K562 (cell line): ENCODE measurements around the gene GIMAP7. TPM values are rescaled to one million over a fixed set of nuclear protein-coding genes. Genes with fewer than 3 reads are reported as not detected.
"Not testable (repeated sequence)": the region's sequence is repeated elsewhere in the genome, so short reads cannot be mapped to it uniquely, and the experiment has no call there.

Experiments
- ATAC-seq: fragments of 200-7000 bp; cut with Tn5 transposase; 3 replicates; pipeline ENCODE4 v1.9.1; 2020; ENCODE audit warnings: moderate library complexity
- BruUV-seq: library from RNA; stranded (reverse); fragments of 400-500 nt; replicated peaks from 2 replicates; lab custom pipeline; 2021; lab: Mats Ljungman, UMichigan
- CTCF ChIA-PET: fragments of 300-600 bp; formaldehyde crosslinking; extraction: SDS; loops from one replicate; lab custom pipeline; 2021; ENCODE audit warnings: low intra/inter-chr PET ratio; lab: Yijun Ruan, JAX
- POLR2A ChIA-PET: fragments of 300-600, 350-650 bp; sonication (Branson Sonifier 250); formaldehyde crosslinking; extraction: SDS; loops from one replicate; lab custom pipeline; 2021; ENCODE audit warnings: antibody characterized with exemption, inconsistent platforms; lab: Yijun Ruan, JAX
- DNase-seq, 4 experiments: peaks; one replicate each; pipeline versions ENCODE4 v3.0.0 to v3.0.0-alpha.2; 2011 to 2018; ENCODE audit warnings: low spot score in 3 of 4, mixed read lengths in 3 of 4; ENCODE audit errors: extremely low read depth in 1 of 4
- FAIRE-seq: peaks from 2 replicates; lab custom pipeline; 2011; peaks lifted over from hg19 to GRCh38; lab: Jason Lieb, UNC
- H2AFZ ChIP-seq: 2 replicates; pipeline ENCODE4 v1.6.0; 2011; ENCODE audit warnings: low read depth, low read length, control low read depth, inconsistent platforms
- H3K27ac ChIP-seq: fragments of 200-600 bp; 3 replicates; pipeline ENCODE4 v1.8.0; 2011; ENCODE audit warnings: low read depth, mild to moderate bottlenecking, control low read depth, inconsistent platforms, low read length, moderate library complexity, mixed read lengths; ENCODE audit errors: extremely low read depth
- H3K27me3 ChIP-seq, 2 experiments: fragments of 300-600 bp in 1 of 2; 2 replicates in 1 of 2; 3 replicates in 1 of 2; pipeline versions ENCODE4 v1.6.0 to v1.8.0; 2011; ENCODE audit warnings: inconsistent platforms in 2 of 2, low read length in 2 of 2, mild to moderate bottlenecking in 1 of 2, mixed read lengths in 1 of 2, moderate library complexity in 1 of 2; ENCODE audit not compliant: control insufficient read depth in 2 of 2, insufficient read depth in 2 of 2
- H3K36me3 ChIP-seq: fragments of 300-600 bp; 3 replicates; pipeline ENCODE4 v1.8.0; 2011; ENCODE audit warnings: mild to moderate bottlenecking, low read length, inconsistent platforms; ENCODE audit not compliant: control insufficient read depth, insufficient read depth
- H3K4me1 ChIP-seq, 2 experiments: fragments of 200-600 bp in 1 of 2; replicated peaks in 1 of 2; 2 replicates in 1 of 2; 3 replicates in 1 of 2; pipeline versions ENCODE4 v1.5.1 to v1.8.0; 2011; ENCODE audit warnings: inconsistent platforms in 2 of 2, low read length in 2 of 2, mild to moderate bottlenecking in 1 of 2, mixed read lengths in 1 of 2, moderate library complexity in 1 of 2; ENCODE audit not compliant: control insufficient read depth in 2 of 2, insufficient read depth in 2 of 2
- H3K4me2 ChIP-seq: 2 replicates; pipeline ENCODE4 v1.6.1; 2011; ENCODE audit warnings: low read length, control low read depth, inconsistent platforms, mixed read lengths; ENCODE audit not compliant: insufficient read depth
- H3K4me3 ChIP-seq: fragments of 200-600 bp; sonication (generic), shearing (Covaris generic); 2 replicates; pipeline ENCODE4 v1.5.1; 2016; ENCODE audit warnings: control low read depth, inconsistent platforms
- H3K79me2 ChIP-seq: fragments of 200-600 bp; 3 replicates; pipeline ENCODE4 v1.8.0; 2011; ENCODE audit warnings: low read length, inconsistent platforms; ENCODE audit not compliant: control insufficient read depth, insufficient read depth
- H3K9ac ChIP-seq, 2 experiments: 2 replicates each; pipeline versions ENCODE4 v1.6.0 to v1.6.1; 2011; ENCODE audit warnings: low read depth in 2 of 2, low read length in 2 of 2, control low read depth in 1 of 2, inconsistent platforms in 1 of 2, mild to moderate bottlenecking in 1 of 2, mixed read lengths in 1 of 2; ENCODE audit not compliant: insufficient read depth in 1 of 2
- H3K9me1 ChIP-seq: one replicate; pipeline ENCODE4 v1.6.0; 2011; ENCODE audit warnings: inconsistent platforms, mild to moderate bottlenecking, low read length, moderate library complexity; ENCODE audit not compliant: control insufficient read depth, insufficient read depth
- H3K9me3 ChIP-seq: replicated peaks from 2 replicates; pipeline ENCODE4 v1.5.1; 2011; ENCODE audit warnings: low read depth, low read length, inconsistent platforms; ENCODE audit not compliant: control insufficient read depth, insufficient read depth
- H4K20me1 ChIP-seq: replicated peaks from 2 replicates; pipeline ENCODE4 v1.6.1; 2011; ENCODE audit warnings: low read length, inconsistent platforms, mixed read lengths; ENCODE audit not compliant: control insufficient read depth, insufficient read depth
- C11orf30 ChIP-seq: fragments of 450-650 bp; IDR thresholded peaks from 2 replicates; pipeline ENCODE4 v1.6.1; 2016; ENCODE audit warnings: low read depth, mild to moderate bottlenecking
- MAFF ChIP-seq: IDR thresholded peaks from 2 replicates; pipeline ENCODE4 v1.6.1; 2012; ENCODE audit warnings: low read length, improper control_type of control experiment
- MAFG ChIP-seq: fragments of 450-650 bp; conservative IDR thresholded peaks from 2 replicates; pipeline ENCODE4 v1.6.1; 2016; ENCODE audit warnings: missing genetic modification characterization, missing compliant biosample characterization
- MAFK ChIP-seq: IDR thresholded peaks from 2 replicates; pipeline ENCODE4 v1.6.1; 2011; ENCODE audit warnings: low read length, improper control_type of control experiment
- ZNF316 ChIP-seq: fragments of 450-650 bp; IDR thresholded peaks from 2 replicates; pipeline ENCODE4 v1.6.1; 2016
- whole genome bisulfite sequencing: fragments of 100-300 bp; shearing (Covaris generic); methylation state at CpG from one replicate; pipeline ENCODE4 v1.1.6; 2016; ENCODE audit warnings: low coverage, mixed read lengths; ENCODE audit not compliant: insufficient coverage; ENCODE audit errors: missing lambda C conversion rate; 5-methylcytosine and 5-hydroxymethylcytosine counted together
- in situ Hi-C: fragments of 300-500 bp; cut with MboI; formaldehyde crosslinking; loops from 4 replicates; pipeline ENCODE4 v1.15.0; 2018; ENCODE audit warnings: inconsistent platforms, mixed read lengths
- intact Hi-C: fragments of 100-400 bp; cut with micrococcal nuclease; formaldehyde crosslinking; loops from 2 replicates; pipeline ENCODE4 v1.14.2; 2022
- polyA plus RNA-seq, 8 experiments: library from polyadenylated mRNA; depleted of rRNA in 4 of 8; stranded (reverse) in 5 of 8; unstranded in 3 of 8; fragments of >200 nt; fragmentation: Nextera tagmentation in 2 of 8; fragmentation: Illumina TruSeq in 1 of 8; extraction: Ambion mirVana in 2 of 8; extraction: Trizol in 1 of 8; gene quantifications; 2 replicates each; pipeline versions ENCODE4 v1.2.1 to v1.2.3, GENCODE V29; 2011 to 2014; ENCODE audit warnings: inconsistent platforms in 1 of 8, missing spikeins in 1 of 8
- total RNA-seq, 7 experiments: library from RNA; depleted of rRNA in 6 of 7; stranded (reverse); fragments of >200 nt in 6 of 7; fragmentation: Illumina TruSeq in 2 of 7; extraction: Trizol in 2 of 7; gene quantifications; 2 replicates each; pipeline versions ENCODE4 v1.2.1 to v1.2.3, GENCODE V29; 2011 to 2021; ENCODE audit warnings: low replicate concordance in 1 of 7
- TF ChIP-seq, protein P1 (sequence below): fragments of 450-650 bp; conservative IDR thresholded peaks from 2 replicates; pipeline ENCODE4 v1.6.1; 2016; ENCODE audit warnings: missing genetic modification characterization, low read depth, mild to moderate bottlenecking, control low read depth, missing compliant biosample characterization

Gene GIMAP7
- total and polyA plus RNA-seq, 9 of the 15 experiments (the other 6 are each of a cell fraction or from before 2014, with no cell fraction given) = 0.42 TPM; not detected in 8

DNA sequence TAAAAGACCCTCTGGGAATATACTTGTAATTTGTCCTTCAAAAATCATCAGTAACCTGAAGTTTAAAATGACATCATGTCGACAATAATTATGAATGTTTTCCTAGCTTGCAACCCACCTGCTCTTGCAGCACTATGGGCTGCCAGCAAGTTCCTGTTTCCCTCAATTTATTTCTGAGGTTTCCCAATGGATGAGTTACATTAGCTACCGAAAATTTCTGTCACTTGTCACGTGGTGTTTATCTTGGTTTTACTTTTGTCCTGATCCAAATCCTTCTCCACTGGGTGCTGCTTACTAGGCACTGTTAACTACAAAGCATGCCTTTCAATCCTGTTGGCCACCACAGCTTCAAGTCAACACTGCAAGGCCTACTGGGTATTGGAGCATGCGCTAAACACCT, 32.8 kb upstream of the GIMAP7 start (continued):
- TF ChIP-seq, protein P1, sequence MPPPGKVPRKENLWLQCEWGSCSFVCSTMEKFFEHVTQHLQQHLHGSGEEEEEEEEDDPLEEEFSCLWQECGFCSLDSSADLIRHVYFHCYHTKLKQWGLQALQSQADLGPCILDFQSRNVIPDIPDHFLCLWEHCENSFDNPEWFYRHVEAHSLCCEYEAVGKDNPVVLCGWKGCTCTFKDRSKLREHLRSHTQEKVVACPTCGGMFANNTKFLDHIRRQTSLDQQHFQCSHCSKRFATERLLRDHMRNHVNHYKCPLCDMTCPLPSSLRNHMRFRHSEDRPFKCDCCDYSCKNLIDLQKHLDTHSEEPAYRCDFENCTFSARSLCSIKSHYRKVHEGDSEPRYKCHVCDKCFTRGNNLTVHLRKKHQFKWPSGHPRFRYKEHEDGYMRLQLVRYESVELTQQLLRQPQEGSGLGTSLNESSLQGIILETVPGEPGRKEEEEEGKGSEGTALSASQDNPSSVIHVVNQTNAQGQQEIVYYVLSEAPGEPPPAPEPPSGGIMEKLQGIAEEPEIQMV (tag) = no peak
- TF ChIP-seq, all 486 proteins: peak for 3

- H4K20me1 ChIP-seq, DNase-seq, H3K9me3 ChIP-seq, H3K9me1 ChIP-seq, POLR2A ChIA-PET, H3K36me3 ChIP-seq, H3K27ac ChIP-seq, H3K4me2 ChIP-seq, H3K9ac ChIP-seq, FAIRE-seq, H3K4me3 ChIP-seq, in situ Hi-C loops, H3K79me2 ChIP-seq, BruUV-seq, ATAC-seq, CTCF ChIA-PET: not testable (repeated sequence)
- intact Hi-C loops = loop anchor here (5.0 kb wide), 1 partner anchor 36 kb away; no protein-coding TSS in a partner anchor
- 0% methylated on average over 2 of the region's 2 CpGs for WGBS
- H3K27me3 ChIP-seq = peaks cover 19 to 26% of the 10 kb centered on the region in 2 experiments
- TF ChIP-seq ZNF316 (peak; percentile 76), MAFG (peak; percentile 60), MAFF (peak; percentile 59), MAFK (peak; percentile 65), C11orf30 (peak; percentile 73; the same call in 1 of the 2 replicates)
- TF ChIP-seq, all 486 proteins: peak for 5; not testable (repeated sequence) for 481
- not testable (repeated sequence) for H3K4me1 ChIP-seq, H2AFZ ChIP-seq
Observed at GRCh38 chr7:150483514-150483913, 31.2 kb upstream of the GIMAP7 start.
